ENCODE results near the gene NUP210L.
"Not testable (repeated sequence)": the region's sequence is repeated elsewhere in the genome, so short reads cannot be mapped to it uniquely, and the experiment has no call there.

NUP210L gene

GRCh38 chr1:154167461-154167860 lies 12.6 kb upstream of the NUP210L start:
- DNase-seq = no peak

- DNase-seq = no peak
Measured at GRCh38 chr1:154166207-154166606, 11.3 kb upstream of the NUP210L start.

DNA sequence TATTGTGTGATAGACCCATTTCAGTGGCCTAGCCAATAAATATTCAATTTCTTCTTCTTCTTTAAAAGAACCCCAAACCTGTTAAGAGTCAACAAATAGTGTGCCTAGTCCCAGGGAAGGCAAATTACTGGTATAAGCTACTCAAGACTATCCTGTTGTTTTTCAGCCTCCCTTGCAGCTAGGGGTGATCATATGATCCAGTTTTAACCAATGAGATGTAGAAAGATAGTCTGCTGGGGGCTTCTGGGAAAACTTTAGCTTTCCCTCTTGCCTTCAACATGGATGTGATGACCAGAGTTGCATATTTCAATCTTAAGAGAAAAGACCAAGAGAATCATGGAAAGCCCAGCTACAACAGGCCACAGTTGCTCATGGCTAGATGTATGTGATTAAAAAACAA lies 4.7 kb upstream of the NUP210L start:
- DNase-seq = no peak

- no peak for DNase-seq
Measured at GRCh38 chr1:154158307-154159125, 3.6 kb upstream of the NUP210L start.

- no peak for DNase-seq
Measured at GRCh38 chr1:154157520-154158306, 2.8 kb upstream of the NUP210L start.

DNA sequence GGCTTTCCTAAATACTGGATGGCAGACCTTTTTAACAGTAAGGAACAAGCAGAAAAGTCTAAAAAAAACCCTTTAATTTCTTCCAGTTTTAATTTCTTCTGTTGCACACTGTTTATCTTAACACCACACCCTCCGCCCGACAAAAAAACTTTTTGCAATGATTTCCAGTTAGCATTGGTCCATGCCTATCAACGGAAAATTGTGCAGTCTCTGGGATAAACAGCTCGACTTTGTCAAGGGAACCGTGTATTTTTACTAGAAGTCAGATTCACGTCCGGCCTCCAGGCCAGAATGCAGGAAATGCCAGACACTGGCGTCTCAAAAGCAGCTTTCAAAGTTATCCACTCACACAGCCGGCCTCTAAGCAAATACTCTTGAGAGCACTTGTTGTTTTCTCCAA lies 378 bp upstream of the NUP210L start:
- DNase-seq = no peak

DNA sequence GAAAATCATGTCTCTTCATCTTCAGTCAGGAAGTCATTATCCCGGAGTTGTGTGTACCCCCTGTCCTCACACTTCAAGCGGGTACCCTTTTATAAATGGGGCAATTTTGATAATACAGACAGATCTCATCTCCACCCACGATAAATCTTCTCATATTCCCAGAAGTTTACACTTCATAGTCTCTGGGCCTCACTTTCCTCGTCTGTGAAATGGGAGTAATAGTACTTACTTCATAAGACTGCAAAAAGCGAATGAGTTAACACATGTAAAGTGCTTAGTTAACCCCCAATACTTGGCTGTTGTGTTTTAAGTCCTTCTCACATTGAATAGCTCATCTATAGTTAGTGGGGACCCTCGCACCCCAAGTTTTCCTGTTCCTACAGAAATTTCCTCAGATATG lies 820 bp downstream of the NUP210L start:
- DNase-seq = no peak

DNA sequence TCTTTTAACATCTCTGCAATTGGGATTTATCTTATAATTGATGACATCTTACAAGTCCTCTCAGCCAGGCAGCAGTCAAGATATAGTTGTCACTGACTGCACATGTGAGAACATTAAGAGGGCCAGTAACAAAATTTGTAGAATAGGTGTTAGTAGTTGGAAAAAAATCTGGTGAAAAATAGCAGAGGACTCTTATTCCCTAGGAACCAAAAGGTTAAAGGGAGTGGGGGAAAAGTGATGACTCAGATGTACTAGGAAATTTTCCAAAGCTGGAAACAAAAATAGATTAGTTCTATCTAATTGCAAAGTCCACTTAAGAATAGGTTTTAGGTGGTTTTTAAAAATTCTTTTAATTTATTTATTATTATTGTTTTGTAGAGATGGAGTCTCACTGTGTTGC lies 3.6 kb downstream of the NUP210L start:
- DNase-seq = no peak

DNA sequence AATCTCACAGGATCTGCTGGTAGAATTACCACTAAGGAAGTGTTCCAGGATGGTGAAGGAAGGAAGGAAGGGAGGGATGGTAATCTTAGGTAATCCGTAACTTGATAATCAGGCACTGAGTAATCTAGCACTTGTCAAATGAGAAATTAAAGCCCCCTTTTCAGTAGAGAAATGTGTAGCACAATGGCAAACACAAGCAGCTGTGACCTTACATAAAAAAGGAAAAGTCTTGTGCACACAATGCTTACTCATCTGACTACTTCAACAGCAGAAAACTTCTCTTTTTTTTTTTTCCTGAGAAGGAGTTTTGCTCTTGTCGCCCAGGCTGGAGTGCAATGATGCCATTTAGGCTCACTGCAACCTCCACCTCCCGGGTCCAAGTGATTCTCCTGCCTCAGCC lies 6.1 kb downstream of the NUP210L start:
- no peak for DNase-seq

GRCh38 chr1:154147505-154147904 lies 7.4 kb downstream of the NUP210L start:
- DNase-seq = not testable (repeated sequence)

- no peak for DNase-seq
Measured at GRCh38 chr1:154145986-154146385, 8.9 kb downstream of the NUP210L start.

DNA sequence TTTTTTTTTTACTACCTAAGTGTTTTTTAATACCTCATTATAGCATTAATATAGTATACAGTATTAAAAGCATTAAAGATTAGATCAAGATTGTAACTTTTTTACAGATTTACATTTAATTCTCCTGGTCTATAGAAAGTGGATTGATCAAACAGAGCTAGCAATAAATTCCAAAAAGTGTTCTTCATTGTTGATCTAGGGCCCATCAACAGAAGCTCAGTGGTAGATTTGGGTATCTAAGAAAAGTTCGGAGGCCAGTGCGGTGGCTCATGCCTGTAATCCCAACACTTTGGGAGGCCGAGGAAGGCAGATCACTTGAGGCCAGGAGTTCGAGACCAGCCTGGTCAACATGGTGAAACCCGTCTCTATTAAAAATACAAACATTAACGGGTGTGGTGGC lies 12.5 kb downstream of the NUP210L start:
- DNase-seq = no peak

DNA sequence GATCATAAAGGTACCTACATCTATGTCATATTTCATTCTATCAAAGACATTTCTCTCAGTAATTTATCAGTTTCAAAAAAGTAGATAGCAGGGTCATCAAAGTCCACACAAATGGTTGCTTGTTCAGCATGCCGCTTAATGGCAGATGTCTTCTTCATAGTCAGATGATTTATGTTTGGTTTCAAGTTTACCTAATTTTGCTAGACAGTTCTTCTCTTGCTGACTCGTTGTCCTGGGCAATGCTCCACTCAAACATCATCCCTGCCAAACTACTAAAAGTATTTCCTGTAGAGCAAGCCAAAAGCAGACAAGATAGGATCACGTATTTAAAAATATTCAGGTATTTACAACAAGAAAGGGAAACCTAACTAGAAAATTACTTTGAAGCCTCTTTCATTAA lies 13.6 kb downstream of the NUP210L start:
- no peak for DNase-seq

DNA sequence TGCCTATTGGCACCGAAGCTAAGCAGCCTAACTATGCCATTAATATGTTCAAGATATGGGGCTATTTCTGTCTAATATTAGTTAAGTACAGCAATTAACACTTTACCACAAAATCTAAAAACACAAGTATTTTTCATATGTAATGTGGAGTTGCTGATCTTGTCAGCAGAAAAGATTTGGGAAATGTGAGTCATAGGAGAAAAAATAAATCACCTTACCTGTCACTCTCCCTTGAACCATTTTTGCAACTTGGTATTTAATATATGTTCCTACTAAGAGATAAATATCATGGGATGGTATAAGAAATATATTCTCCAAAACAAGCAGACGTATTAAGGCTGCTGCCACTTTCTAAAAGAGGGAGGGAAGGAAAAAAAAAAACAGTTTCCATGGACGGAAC lies 17.0 kb downstream of the NUP210L start:
- no peak for DNase-seq

- no peak for DNase-seq
Measured at GRCh38 chr1:154133256-154133655, 21.6 kb downstream of the NUP210L start.

- DNase-seq = no peak
Measured at GRCh38 chr1:154129391-154129970, 25.4 kb downstream of the NUP210L start.

GRCh38 chr1:154123205-154123604 lies 31.7 kb downstream of the NUP210L start:
- not testable (repeated sequence) for DNase-seq

DNA sequence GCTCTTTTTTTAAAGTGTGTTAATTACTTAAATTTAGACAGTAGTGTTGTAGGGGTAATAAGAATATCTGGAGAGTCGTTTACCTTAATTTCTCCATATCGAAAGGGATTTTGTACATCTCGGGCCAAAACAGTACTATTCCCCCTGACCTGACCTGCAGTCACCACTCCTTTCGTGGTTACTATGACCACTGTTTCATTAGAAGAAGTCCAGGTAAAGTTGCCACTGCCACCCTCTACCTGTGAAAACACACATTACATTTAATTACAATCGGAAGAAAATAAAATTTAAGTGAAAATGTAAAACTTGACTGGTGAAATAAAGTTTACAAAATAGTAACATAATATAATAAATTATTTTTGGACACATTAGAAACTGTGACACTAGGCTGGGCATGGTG lies 37.2 kb downstream of the NUP210L start:
- DNase-seq = no peak

DNA sequence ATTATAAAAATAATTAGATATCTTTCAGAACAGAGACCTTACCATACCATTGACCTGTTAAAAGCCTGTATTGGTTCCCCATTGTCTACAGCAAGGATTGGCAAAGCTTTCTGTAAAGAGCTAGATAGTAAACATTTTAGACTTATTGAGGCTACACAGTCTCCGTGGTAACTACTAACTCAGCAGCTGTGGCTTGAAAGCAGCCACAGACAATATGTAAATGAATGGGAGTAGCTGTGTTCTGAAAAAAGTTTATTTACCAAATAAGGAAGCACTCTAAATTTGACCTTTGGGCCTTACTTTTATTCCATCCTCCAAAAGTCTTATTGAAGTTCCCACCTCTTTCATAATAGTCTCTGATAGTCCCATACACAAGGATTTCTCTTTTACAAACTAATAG lies 39.7 kb downstream of the NUP210L start:
- DNase-seq = no peak

- no peak for DNase-seq
Measured at GRCh38 chr1:154104433-154105082, 50.3 kb downstream of the NUP210L start.

DNA sequence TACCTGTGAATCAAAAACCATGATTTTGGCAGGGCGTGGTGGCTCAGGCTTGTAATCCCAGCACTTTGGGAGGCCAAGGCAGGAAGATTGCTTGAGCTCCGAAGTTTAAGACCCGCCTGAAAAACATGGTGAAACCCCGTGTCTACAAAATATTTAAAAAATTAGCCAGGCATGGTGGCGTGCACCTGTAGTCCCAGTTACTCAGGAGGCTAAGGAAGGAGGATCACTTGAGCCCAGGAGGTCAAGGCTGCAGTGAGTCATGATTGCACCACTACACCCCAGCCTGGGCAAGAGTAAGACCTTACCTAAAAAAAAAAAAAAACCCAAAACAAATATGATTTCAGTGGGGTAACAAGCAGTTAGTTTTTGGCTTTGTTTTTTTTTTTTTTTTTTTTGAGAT lies 54.7 kb downstream of the NUP210L start:
- DNase-seq = not testable (repeated sequence)

- DNase-seq = no peak
Measured at GRCh38 chr1:154097873-154098272, 57.0 kb downstream of the NUP210L start.

GRCh38 chr1:154095456-154096060 lies 59.3 kb downstream of the NUP210L start:
- DNase-seq = no peak

Measured in hippocampal formation (tissue), 2 donors.